GM21390 (cell line): ENCODE results near the gene TTLL13.

Experiments used
- ATAC-seq: cut with Tn5 transposase; IDR thresholded peaks from one replicate; pipeline ENCODE4 v1.9.1; 2021; ENCODE audit not compliant: unreplicated experiment

TTLL13 gene

GRCh38 chr15:90213818-90214204, 35.5 kb upstream of the TTLL13 start:
- no peak for ATAC-seq

GRCh38 chr15:90214553-90215196, 34.7 kb upstream of the TTLL13 start:
- no peak for ATAC-seq

- ATAC-seq, result no peak
Observed at GRCh38 chr15:90217671-90218394, 31.5 kb upstream of the TTLL13 start.

- no peak for ATAC-seq
Observed at GRCh38 chr15:90219421-90220141, 29.8 kb upstream of the TTLL13 start.

- ATAC-seq, result no peak
Observed at GRCh38 chr15:90221246-90221900, 28.0 kb upstream of the TTLL13 start.

- ATAC-seq, result no peak
Observed at GRCh38 chr15:90222547-90222946, 26.8 kb upstream of the TTLL13 start.

GRCh38 chr15:90223441-90224165, 25.8 kb upstream of the TTLL13 start:
- ATAC-seq, result no peak

GRCh38 chr15:90225047-90225446, 24.3 kb upstream of the TTLL13 start:
- ATAC-seq, result no peak

GRCh38 chr15:90225504-90226234, 23.7 kb upstream of the TTLL13 start:
- ATAC-seq, result no peak

GRCh38 chr15:90227336-90227735, 22.0 kb upstream of the TTLL13 start:
- no peak for ATAC-seq

GRCh38 chr15:90227816-90228772, 21.3 kb upstream of the TTLL13 start:
- ATAC-seq, result no peak

- no peak for ATAC-seq
Observed at GRCh38 chr15:90228960-90229359, 20.4 kb upstream of the TTLL13 start.

GRCh38 chr15:90230071-90230494, 19.3 kb upstream of the TTLL13 start:
- no peak for ATAC-seq

GRCh38 chr15:90230610-90231009, 18.7 kb upstream of the TTLL13 start:
- no peak for ATAC-seq

GRCh38 chr15:90231028-90232017, 18.0 kb upstream of the TTLL13 start:
- ATAC-seq, result no peak

GRCh38 chr15:90232196-90232595, 17.2 kb upstream of the TTLL13 start:
- no peak for ATAC-seq

- no peak for ATAC-seq
Observed at GRCh38 chr15:90232941-90233386, 16.4 kb upstream of the TTLL13 start.
